AG08396 (cell line): Measurements from ENCODE around the gene COBL.

Experiments
- DNase-seq: peaks from one replicate; pipeline ENCODE4 v3.0.0; 2012; ENCODE audit warnings: low spot score, mixed read lengths

COBL gene

GRCh38 chr7:51077316-51077986 is 239.2 kb downstream of the COBL start:
- no peak for DNase-seq

GRCh38 chr7:51075681-51076580 is 240.7 kb downstream of the COBL start:
- no peak for DNase-seq

DNA sequence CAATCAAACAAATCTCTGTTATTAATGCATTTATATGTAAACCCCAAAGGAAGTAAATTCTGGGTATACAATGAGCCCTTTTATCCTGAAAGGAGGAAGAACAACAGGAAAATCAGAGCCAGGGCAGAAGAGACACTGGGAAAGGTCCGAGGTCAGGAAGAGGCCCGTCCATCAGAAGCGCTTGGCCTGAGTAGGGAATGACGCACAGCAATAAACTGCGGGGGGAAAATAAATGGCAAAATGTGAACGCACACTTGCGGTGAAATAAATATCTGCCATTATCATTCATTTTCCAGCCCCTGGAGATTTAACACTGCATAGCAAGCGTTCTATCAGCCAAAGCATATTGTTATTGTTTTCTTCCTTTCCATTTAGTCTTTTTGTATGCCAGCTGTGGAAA is 243.4 kb downstream of the COBL start:
- no peak for DNase-seq

- no peak for DNase-seq
Measured at GRCh38 chr7:51072281-51072680, 244.3 kb downstream of the COBL start.

GRCh38 chr7:51071427-51071826 is 245.2 kb downstream of the COBL start:
- DNase-seq, result no peak

- DNase-seq, result peak; percentile 47
Measured at GRCh38 chr7:51070151-51070550, 246.5 kb downstream of the COBL start.

DNA sequence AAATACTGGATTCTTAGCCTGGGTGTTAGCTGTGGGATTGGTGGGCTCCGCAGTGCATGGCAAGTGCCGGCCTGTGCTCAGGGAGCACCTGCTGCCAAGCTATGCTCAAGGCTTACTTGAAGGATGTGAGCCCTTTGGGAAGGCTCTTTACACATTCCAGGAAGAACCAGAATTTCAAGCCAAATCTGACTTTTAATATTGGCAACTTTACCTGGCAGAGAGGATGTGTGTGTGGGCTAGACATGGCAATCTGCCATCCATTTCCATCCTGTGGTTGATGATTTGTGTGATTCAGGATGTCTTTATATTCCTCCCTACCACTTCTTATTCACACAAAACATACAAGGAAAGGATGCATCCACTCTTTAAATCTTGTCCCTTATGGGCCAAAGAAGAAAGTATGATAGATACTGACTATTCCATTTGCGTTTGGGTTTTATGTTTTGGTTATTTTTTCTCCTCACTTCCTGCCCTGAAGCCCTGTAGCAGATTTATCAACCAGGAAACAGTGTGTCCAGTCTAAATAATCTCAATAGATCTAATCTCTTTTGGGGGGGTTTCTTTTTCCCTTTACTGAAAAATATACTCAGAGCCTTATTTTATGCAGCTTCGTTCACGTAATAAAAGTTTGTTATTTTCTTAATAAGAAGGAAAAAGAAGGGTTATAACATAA is 247.1 kb downstream of the COBL start:
- no peak for DNase-seq

DNA sequence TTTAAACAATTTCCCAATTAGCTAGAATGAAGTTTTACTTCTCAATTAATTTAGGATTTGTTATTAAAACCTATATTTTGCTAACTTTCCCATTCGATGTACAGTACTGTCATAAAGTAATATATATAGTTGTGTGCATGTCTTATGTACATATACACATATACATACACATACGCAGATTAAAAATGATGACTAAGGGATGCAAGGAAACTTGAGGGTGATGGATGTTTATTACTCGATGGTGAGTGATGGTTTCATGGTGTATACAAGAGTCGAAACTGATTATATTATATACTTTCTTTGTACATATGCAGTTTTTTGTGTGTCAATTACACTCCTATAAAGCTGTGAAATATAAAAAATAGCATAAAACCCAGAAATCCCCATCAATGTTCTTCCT is 248.2 kb downstream of the COBL start:
- DNase-seq, result no peak

GRCh38 chr7:51067757-51068156 is 248.9 kb downstream of the COBL start:
- peak; percentile 53 for DNase-seq

DNA sequence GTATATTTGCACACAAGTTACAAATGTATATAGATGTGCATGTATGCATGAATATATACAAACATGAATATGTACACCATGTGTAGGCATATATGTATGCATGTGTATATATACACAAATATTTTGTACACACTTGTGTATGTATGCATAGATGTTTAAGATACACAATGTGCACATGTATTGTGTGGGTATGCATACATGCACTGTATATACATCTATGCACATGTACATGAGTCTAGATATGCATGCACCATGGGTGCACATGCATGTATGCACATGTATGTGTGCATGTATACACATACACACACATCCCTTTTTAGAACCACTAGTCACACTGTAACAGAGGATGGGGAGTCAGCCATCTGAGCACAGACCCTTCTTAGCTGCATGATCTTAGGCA is 249.4 kb downstream of the COBL start:
- no peak for DNase-seq

GRCh38 chr7:51066405-51066882 is 250.2 kb downstream of the COBL start:
- DNase-seq, result no peak

DNA sequence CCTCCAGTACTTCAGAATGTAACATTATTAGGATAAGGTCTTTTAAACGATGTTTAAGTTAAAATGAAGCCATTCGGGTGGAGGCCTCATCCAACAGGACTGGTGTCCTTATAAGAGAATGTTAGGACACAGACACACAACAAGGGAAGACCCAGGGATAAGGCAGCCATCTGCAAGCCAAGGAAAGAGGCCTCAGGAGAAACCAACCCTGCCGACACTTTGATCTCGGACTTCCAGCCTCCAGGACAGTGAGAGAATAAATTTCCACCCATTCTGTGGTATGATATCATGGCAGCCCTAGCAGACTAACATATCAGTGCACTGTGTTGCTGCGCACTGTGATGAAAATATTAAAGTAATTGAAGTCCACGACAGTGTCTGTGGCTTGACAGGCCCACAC is 250.8 kb downstream of the COBL start:
- DNase-seq, result no peak

DNA sequence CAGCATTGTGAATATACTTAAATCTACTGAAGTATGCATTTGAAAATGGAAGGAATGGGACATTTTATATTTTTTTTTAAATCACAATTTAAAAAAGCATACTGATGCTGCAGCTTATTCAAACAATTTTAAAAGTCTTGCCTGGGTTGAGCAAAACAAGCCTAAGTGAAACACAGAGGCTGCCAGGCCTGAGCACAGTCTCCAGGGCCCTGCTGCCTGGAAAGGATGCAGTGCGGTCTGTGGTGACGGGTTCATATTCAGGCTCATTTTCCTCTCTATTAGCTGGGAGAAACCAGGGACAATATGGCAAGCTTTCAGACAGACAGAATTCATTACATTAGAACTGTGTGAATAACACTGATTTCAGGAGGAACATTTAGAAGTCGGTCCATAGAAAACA is 251.9 kb downstream of the COBL start:
- DNase-seq, result no peak

- no peak for DNase-seq
Measured at GRCh38 chr7:51062222-51062987, 254.2 kb downstream of the COBL start.

DNA sequence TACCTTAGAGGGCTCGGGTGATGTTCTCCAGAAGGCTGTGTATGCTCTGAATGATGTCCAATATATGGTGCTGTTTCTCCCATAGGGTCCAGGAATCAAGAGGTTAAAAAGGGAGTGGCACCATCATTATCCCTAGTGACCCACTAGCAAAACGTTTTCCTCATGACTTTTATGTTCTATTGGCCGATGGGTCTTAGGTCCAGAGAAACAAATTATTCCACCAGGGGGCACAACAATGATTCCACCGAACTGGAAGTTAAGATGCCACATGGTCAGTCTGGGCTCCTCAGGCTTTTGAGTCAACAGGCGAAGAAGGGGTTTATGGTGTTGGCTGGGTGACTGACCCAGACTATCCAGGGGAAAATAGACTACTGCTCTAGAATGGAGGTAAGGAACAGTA is 256.1 kb downstream of the COBL start:
- no peak for DNase-seq

- no peak for DNase-seq
Measured at GRCh38 chr7:51059504-51060142, 257.0 kb downstream of the COBL start.

DNA sequence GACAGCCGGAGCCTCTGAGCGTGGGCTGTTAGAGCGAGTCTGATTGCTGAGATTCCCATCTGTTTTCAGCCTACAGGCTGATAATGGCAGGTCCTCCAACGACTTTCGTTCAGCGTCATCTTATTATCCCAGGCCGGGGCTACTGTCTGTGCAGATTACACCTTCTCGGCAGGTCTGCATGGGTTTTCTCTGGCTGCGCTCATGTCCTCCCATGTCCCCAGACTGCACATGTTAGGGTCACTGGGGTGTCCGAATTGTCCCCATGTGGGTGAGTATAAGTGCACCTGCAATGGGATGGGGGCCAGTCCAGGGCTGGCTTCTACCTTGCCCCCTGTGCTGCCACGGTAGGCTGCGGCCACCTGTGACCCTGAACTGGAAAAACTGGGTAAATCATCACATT is 257.8 kb downstream of the COBL start:
- no peak for DNase-seq

DNA sequence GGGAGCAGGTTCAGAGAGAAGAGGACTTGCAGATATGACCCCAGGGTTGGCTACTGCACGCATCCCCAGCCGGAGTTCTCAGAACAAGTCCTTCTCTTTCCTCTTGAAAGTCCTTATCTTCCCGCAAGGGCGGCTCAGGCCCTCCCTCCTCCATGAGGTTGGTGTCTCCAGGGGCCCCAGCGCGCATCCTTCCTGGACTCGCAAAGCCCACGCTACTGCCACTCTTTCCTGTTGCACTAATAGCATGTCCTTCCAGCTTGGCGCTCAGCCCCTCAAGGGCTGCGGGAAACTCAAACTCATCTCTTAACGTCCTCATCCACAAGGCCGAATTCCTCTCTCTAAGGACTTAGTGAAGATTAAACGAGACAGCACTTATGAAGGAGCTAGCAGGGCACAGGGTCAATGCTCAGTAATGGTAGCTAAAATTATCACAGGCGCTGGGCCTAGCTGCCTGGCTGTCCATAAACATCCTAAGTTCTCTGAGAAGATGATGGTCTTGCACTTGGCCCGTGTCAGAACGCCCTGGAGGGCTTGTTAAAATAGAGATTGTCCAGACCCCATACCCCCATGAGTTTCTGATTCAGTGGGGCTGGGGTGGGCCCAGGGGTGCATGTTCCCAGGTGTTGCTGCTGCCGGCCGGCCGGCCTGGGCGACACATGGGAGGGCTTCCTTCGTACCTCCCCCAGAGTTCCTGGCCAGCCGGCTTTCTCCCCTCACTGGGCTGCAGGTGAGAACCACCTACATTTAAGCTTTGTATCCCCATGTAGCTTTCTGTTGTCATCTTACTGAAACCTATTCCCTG is 261.4 kb downstream of the COBL start:
- no peak for DNase-seq

- DNase-seq, result no peak
Measured at GRCh38 chr7:51054231-51054630, 262.4 kb downstream of the COBL start.

DNA sequence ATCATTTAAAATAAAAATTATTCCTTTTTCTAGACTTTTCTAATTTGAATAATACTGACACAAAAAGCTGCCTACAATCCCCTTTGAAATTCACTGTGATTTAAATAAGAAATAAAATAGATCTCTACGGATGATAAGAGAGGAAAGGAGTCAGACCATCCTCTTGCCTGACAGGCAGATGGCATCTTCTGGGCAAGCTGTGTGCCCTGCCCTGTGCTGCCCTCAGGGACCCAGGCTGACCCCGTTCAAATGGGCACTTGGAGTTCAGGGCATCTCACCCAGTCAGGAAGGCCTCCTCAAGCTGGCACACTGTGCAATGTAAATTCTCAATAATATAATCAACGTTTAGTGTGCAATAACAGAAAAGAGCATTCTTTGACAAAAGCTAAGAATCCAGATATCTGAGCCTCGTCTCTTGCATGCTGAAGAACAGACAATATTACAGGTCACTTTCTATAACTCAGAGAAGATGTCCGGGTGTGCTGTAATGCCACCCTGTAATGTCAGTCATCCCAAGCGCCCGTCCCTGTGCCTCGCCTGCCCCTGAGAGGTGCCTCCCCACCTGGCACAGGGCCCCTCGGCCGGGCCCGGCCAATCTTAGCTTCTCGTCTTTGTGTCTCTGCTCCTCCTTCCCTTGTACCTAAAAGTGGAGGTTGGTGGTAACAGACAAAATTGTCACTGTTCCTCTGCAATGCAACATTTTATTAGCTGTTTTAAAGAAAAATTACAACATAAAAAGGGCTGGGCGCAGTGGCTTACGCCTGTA is 263.3 kb downstream of the COBL start:
- DNase-seq, result no peak
